Measurements from ENCODE around the gene FOSL1. TPM values are rescaled to one million over a fixed set of nuclear protein-coding genes. Genes with fewer than 3 reads are reported as not detected.

The FOSL1 gene
- total RNA-seq, 1 experiment from 2014 or later: 33.7 TPM

GRCh38 chr11:65915821-65916251 is 15.6 kb upstream of the FOSL1 start:
- Histone ChIP-seq H3K56ac (ENCODE audit: insufficient read length, low read depth, low read length) (no peak overlapping the region), H3K4ac (ENCODE audit: low read depth, low read length) (no peak overlapping the region), H2BK15ac (ENCODE audit: low read depth, low read length) (no peak overlapping the region), H4K5ac (ENCODE audit: insufficient read length, low read depth, low read length) (no peak overlapping the region), H2BK12ac (ENCODE audit: insufficient read length, low read depth, low read length) (no peak overlapping the region), H2AFZ (ENCODE audit: low read length) (no peak overlapping the region), H2BK20ac (ENCODE audit: low read depth, low read length, poor library complexity, severe bottlenecking) (no peak overlapping the region), H3K23ac (ENCODE audit: insufficient read length, low read depth, low read length) (no peak overlapping the region), H3K27me3 (ENCODE audit: insufficient read depth, low read length) (no peaks in the 10 kb centered on the region), H3T11ph (ENCODE audit: low read length) (no peak overlapping the region), H3K27ac (ENCODE audit: insufficient read length, low read depth, low read length) (no peak overlapping the region), H3K4me2 (ENCODE audit: insufficient read depth, insufficient read length, low read length) (no peak overlapping the region), H3K18ac (ENCODE audit: insufficient read length, low read depth, low read length) (no peak overlapping the region), H2BK120ac (ENCODE audit: low read depth, low read length, poor library complexity, severe bottlenecking) (no peak overlapping the region), H4K91ac (ENCODE audit: insufficient read length, low read depth, low read length) (no peak overlapping the region), H3K79me2 (ENCODE audit: insufficient read depth, low read length) (no peaks in the 10 kb centered on the region), H2AK5ac (ENCODE audit: insufficient read length, low read length) (no peak overlapping the region), H2BK5ac (ENCODE audit: insufficient read length, low read length) (no peak overlapping the region), H4K8ac (replicated peaks; ENCODE audit: insufficient read length, low read depth, low read length) (no peak overlapping the region), H3K79me1 (ENCODE audit: insufficient read depth, low read depth, low read length, poor library complexity, severe bottlenecking) (no peaks in the 10 kb centered on the region), H4K20me1 (ENCODE audit: control insufficient read depth, insufficient read depth, insufficient read length) (no peaks in the 10 kb centered on the region), H3K9ac (ENCODE audit: extremely low read depth, insufficient read length, low read length) (no peak overlapping the region), H3K14ac (ENCODE audit: insufficient read depth, low read length) (no peak overlapping the region), H3K4me1 (ENCODE audit: insufficient read depth, low read length) (no peaks in the 10 kb centered on the region; the same call in 1 of the 2 replicates), H3K9me3 (ENCODE audit: control insufficient read depth, low read depth, low read length) (no peaks in the 10 kb centered on the region), H3K23me2 (ENCODE audit: insufficient read length, low read depth, low read length, poor library complexity, severe bottlenecking) (peaks cover 11% of the 10 kb centered on the region)
- H3K27ac Mint-ChIP-seq: no peak overlapping the region
- no peak for TF ChIP-seq CTCF (conservative IDR thresholded peaks at IDR 0.05)
- no peaks in the 10 kb centered on the region; a peak in 1 of 5 replicates for H3K9me3 Mint-ChIP-seq
- no CpG with 5 or more reads among the region's 13 CpGs for WGBS (ENCODE audit: extremely low coverage, insufficient read length, low lambda C conversion rate)
- DNase-seq: peak; percentile 71
- no peak overlapping the region for H3K4me3 Mint-ChIP-seq
- peaks cover 11% of the 10 kb centered on the region for H3K27me3 Mint-ChIP-seq (ENCODE audit: low read depth)
- peaks cover 0 to 7% (median 5%) of the 10 kb centered on the region in 3 experiments; a peak in 5 of 7 replicates for H3K36me3 Mint-ChIP-seq (ENCODE audit: insufficient read depth in 1 of 3, low read depth in 3 of 3)
- H3K4me1 Mint-ChIP-seq: peaks cover 24 to 34% of the 10 kb centered on the region in 2 experiments

Measured in H9 (cell line).